SU-DHL-6 (cell line): Measurements from ENCODE around the gene HIP1R.

Experiments
- H2AFZ ChIP-seq: fragments of 200-600 bp; sonication (generic); 2 replicates; pipeline ENCODE4 v1.6.1; 2014; ENCODE audit warnings: low read depth, mild to moderate bottlenecking, moderate library complexity, mixed read lengths, antibody characterized with exemption, low read length; ENCODE audit not compliant: severe bottlenecking
- H3F3A ChIP-seq: fragments of 200-600 bp; shearing (Covaris generic); 2 replicates; pipeline ENCODE4 v1.6.0; 2016; ENCODE audit warnings: antibody characterized with exemption, mild to moderate bottlenecking; ENCODE audit not compliant: insufficient read depth
- H3K27ac ChIP-seq: fragments of 200-600 bp; sonication (generic); 2 replicates; pipeline ENCODE4 v1.5.1; 2016; ENCODE audit warnings: low read depth, mild to moderate bottlenecking, low read length, moderate library complexity, mixed read lengths
- H3K27me3 ChIP-seq: fragments of 200-600 bp; sonication (generic), shearing (Covaris generic); 2 replicates; pipeline ENCODE4 v1.6.0; 2014; ENCODE audit warnings: mild to moderate bottlenecking, low read length
- H3K36me3 ChIP-seq: fragments of 200-600 bp; sonication (generic); 2 replicates; pipeline ENCODE4 v1.6.1; 2014; ENCODE audit warnings: mild to moderate bottlenecking, low read length, mixed read lengths
- H3K4me2 ChIP-seq: fragments of 300-600, 200-600 bp; shearing (Covaris generic), sonication (generic); 2 replicates; pipeline ENCODE4 v1.6.0; 2014; ENCODE audit warnings: low read length, low read depth, mild to moderate bottlenecking; ENCODE audit not compliant: poor library complexity, severe bottlenecking
- H3K4me3 ChIP-seq: fragments of 200-600 bp; sonication (generic); 2 replicates; pipeline ENCODE4 v1.5.1; 2014; ENCODE audit warnings: antibody characterized with exemption, low read length, mild to moderate bottlenecking, mixed read lengths; ENCODE audit not compliant: insufficient read depth, poor library complexity, severe bottlenecking
- H3K79me2 ChIP-seq: fragments of 200-600 bp; sonication (generic); 2 replicates; pipeline ENCODE4 v1.6.1; 2014; ENCODE audit warnings: mild to moderate bottlenecking, low read length, moderate library complexity; ENCODE audit not compliant: insufficient read depth
- H3K9ac ChIP-seq: fragments of 200-600 bp; sonication (generic); 2 replicates; pipeline ENCODE4 v1.7.0; 2014; ENCODE audit warnings: mild to moderate bottlenecking, low read length
- H3K9me2 ChIP-seq: fragments of 200-600 bp; sonication (generic); replicated peaks from 2 replicates; pipeline ENCODE4 v1.6.1; 2014; ENCODE audit warnings: low read length; ENCODE audit not compliant: insufficient read depth
- H3K9me3 ChIP-seq: fragments of 200-600 bp; sonication (generic); 2 replicates; pipeline ENCODE4 v1.6.1; 2014; ENCODE audit warnings: low read length, mixed read lengths; ENCODE audit not compliant: insufficient read depth
- H4K20me1 ChIP-seq: fragments of 200-600 bp; sonication (generic); 2 replicates; pipeline ENCODE4 v1.6.1; 2014; ENCODE audit warnings: low read depth, mild to moderate bottlenecking, antibody characterized with exemption, low read length, moderate library complexity, mixed read lengths
- CTCF ChIP-seq: fragments of 200-600 bp; sonication (generic); IDR thresholded peaks from one replicate; pipeline ENCODE4 v1.5.1; 2017; ENCODE audit warnings: antibody characterized with exemption, mild to moderate bottlenecking, low read length, moderate library complexity; ENCODE audit not compliant: insufficient read depth, poor library complexity, severe bottlenecking
- EZH2phosphoT487 ChIP-seq: fragments of 200-600 bp; sonication (generic), shearing (Covaris generic); conservative IDR thresholded peaks from 2 replicates; pipeline ENCODE4 v1.6.1; 2018; ENCODE audit warnings: mild to moderate bottlenecking, antibody characterized with exemption, low read length, moderate library complexity, mixed read lengths

Gene HIP1R

GRCh38 chr12:122845865-122846621 lies 10.8 kb downstream of the HIP1R start:
- no peaks in the 10 kb centered on the region for H3K27me3 ChIP-seq
- no peaks in the 10 kb centered on the region for H3K36me3 ChIP-seq
- no peak overlapping the region for H3K9ac ChIP-seq
- H2AFZ ChIP-seq: no peak overlapping the region
- H4K20me1 ChIP-seq: no peaks in the 10 kb centered on the region
- TF ChIP-seq EZH2phosphoT487: no peak
- TF ChIP-seq CTCF: no peak
- H3F3A ChIP-seq: no peaks in the 10 kb centered on the region
- no peak overlapping the region for H3K27ac ChIP-seq
- H3K79me2 ChIP-seq: 0 out of 2 replicates have a peak, but pooled peaks cover 6% of the 10 kb centered on the region
- H3K9me3 ChIP-seq: no peaks in the 10 kb centered on the region
- no peaks in the 10 kb centered on the region for H3K9me2 ChIP-seq
- no peak overlapping the region for H3K4me2 ChIP-seq
- no peak overlapping the region for H3K4me3 ChIP-seq

GRCh38 chr12:122846622-122847515 lies 11.6 kb downstream of the HIP1R start:
- Histone ChIP-seq H3K27ac (no peak overlapping the region), H3K36me3 (no peaks in the 10 kb centered on the region), H3K4me3 (no peak overlapping the region), H3K4me2 (no peak overlapping the region), H3K27me3 (no peaks in the 10 kb centered on the region), H3K9me3 (no peaks in the 10 kb centered on the region), H3F3A (no peaks in the 10 kb centered on the region), H3K9ac (no peak overlapping the region), H3K79me2 (0 out of 2 replicates have a peak, but pooled peaks cover 6% of the 10 kb centered on the region), H4K20me1 (no peaks in the 10 kb centered on the region), H2AFZ (no peak overlapping the region), H3K9me2 (no peaks in the 10 kb centered on the region)
- TF ChIP-seq CTCF: no peak
- no peak for TF ChIP-seq EZH2phosphoT487

- no peak for TF ChIP-seq CTCF
- TF ChIP-seq EZH2phosphoT487: no peak
- Histone ChIP-seq H3K27ac (no peak overlapping the region), H3K79me2 (0 out of 2 replicates have a peak, but pooled peaks cover 6% of the 10 kb centered on the region), H2AFZ (no peak overlapping the region), H3K4me3 (no peak overlapping the region), H3K9me3 (no peaks in the 10 kb centered on the region), H3K9me2 (no peaks in the 10 kb centered on the region), H3K9ac (no peak overlapping the region), H3K36me3 (no peaks in the 10 kb centered on the region), H3K27me3 (no peaks in the 10 kb centered on the region), H3F3A (no peaks in the 10 kb centered on the region), H3K4me2 (no peak overlapping the region), H4K20me1 (no peaks in the 10 kb centered on the region)
These were observed 12.2 kb downstream of the HIP1R start for GRCh38 chr12:122847516-122847836.
